Neural cell (in vitro differentiated cells): ENCODE data around the gene CEP72.

Source experiments
- EP300 ChIP-seq: fragments of 450-650 bp; conservative IDR thresholded peaks from 2 replicates; pipeline ENCODE4 v1.6.1; 2014; ENCODE audit warnings: antibody characterized with exemption, mild to moderate bottlenecking, moderate library complexity; ENCODE audit not compliant: poor library complexity, severe bottlenecking
- EZH2 ChIP-seq: fragments of 200-600, 300-800 bp; shearing (Covaris generic), sonication (generic); IDR thresholded peaks from 2 replicates; pipeline ENCODE4 v1.6.1; 2014; ENCODE audit warnings: antibody characterized with exemption, low read length, borderline replicate concordance, mild to moderate bottlenecking; ENCODE audit not compliant: insufficient read depth, poor library complexity, severe bottlenecking
- POLR2AphosphoS5 ChIP-seq: IDR thresholded peaks from 2 replicates; pipeline ENCODE4 v1.6.1; 2012
- SMC3 ChIP-seq: fragments of 450-650 bp; conservative IDR thresholded peaks from 2 replicates; pipeline ENCODE4 v1.6.1; 2014; ENCODE audit warnings: antibody characterized with exemption, mild to moderate bottlenecking, moderate library complexity; ENCODE audit not compliant: poor library complexity
- TF ChIP-seq, protein P1 (sequence below): fragments of 450-650 bp; IDR thresholded peaks from 2 replicates; pipeline ENCODE4 v1.5.1; 2014; ENCODE audit warnings: antibody characterized with exemption, mild to moderate bottlenecking, moderate library complexity; ENCODE audit not compliant: poor library complexity, severe bottlenecking
- TF ChIP-seq, protein P2 (sequence below): IDR thresholded peaks from 2 replicates; pipeline ENCODE4 v1.6.1; 2012; ENCODE audit warnings: borderline replicate concordance

DNA sequence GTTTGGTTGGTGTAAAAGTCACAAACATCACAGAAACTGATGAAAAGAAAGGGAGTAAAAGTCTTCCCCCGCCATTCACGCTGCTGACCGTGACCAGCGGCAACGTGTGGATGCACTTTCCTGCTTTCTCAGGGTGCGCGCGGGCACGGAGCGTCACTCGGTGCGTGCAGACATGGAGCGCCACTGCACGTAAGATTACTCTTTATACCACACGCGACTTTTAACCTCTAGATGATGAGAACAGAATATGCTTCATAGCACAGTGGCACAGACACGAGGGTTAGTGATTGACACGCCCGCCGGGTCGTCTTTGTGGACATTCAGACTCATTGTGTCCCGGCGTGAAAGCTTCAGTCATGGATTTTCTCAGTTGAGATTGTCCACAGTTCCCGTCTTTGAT, 15.7 kb downstream of the CEP72 start:
- TF ChIP-seq, protein P1, sequence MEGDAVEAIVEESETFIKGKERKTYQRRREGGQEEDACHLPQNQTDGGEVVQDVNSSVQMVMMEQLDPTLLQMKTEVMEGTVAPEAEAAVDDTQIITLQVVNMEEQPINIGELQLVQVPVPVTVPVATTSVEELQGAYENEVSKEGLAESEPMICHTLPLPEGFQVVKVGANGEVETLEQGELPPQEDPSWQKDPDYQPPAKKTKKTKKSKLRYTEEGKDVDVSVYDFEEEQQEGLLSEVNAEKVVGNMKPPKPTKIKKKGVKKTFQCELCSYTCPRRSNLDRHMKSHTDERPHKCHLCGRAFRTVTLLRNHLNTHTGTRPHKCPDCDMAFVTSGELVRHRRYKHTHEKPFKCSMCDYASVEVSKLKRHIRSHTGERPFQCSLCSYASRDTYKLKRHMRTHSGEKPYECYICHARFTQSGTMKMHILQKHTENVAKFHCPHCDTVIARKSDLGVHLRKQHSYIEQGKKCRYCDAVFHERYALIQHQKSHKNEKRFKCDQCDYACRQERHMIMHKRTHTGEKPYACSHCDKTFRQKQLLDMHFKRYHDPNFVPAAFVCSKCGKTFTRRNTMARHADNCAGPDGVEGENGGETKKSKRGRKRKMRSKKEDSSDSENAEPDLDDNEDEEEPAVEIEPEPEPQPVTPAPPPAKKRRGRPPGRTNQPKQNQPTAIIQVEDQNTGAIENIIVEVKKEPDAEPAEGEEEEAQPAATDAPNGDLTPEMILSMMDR: no peak
- no peak for TF ChIP-seq SMC3
- TF ChIP-seq POLR2AphosphoS5: no peak
- TF ChIP-seq EZH2: no peak
- TF ChIP-seq EP300: no peak
- TF ChIP-seq, protein P2, sequence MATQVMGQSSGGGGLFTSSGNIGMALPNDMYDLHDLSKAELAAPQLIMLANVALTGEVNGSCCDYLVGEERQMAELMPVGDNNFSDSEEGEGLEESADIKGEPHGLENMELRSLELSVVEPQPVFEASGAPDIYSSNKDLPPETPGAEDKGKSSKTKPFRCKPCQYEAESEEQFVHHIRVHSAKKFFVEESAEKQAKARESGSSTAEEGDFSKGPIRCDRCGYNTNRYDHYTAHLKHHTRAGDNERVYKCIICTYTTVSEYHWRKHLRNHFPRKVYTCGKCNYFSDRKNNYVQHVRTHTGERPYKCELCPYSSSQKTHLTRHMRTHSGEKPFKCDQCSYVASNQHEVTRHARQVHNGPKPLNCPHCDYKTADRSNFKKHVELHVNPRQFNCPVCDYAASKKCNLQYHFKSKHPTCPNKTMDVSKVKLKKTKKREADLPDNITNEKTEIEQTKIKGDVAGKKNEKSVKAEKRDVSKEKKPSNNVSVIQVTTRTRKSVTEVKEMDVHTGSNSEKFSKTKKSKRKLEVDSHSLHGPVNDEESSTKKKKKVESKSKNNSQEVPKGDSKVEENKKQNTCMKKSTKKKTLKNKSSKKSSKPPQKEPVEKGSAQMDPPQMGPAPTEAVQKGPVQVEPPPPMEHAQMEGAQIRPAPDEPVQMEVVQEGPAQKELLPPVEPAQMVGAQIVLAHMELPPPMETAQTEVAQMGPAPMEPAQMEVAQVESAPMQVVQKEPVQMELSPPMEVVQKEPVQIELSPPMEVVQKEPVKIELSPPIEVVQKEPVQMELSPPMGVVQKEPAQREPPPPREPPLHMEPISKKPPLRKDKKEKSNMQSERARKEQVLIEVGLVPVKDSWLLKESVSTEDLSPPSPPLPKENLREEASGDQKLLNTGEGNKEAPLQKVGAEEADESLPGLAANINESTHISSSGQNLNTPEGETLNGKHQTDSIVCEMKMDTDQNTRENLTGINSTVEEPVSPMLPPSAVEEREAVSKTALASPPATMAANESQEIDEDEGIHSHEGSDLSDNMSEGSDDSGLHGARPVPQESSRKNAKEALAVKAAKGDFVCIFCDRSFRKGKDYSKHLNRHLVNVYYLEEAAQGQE: no peak
